HG03025 (cell line): ENCODE data around the gene PTMA.
"Not testable (repeated sequence)": the region's sequence is repeated elsewhere in the genome, so short reads cannot be mapped to it uniquely, and the experiment has no call there.

ENCODE experiments used
- ATAC-seq: cut with Tn5 transposase; IDR thresholded peaks from one replicate; pipeline ENCODE4 v1.9.1; 2021; ENCODE audit warnings: mild to moderate bottlenecking, moderate library complexity; ENCODE audit not compliant: unreplicated experiment, low FRiP score

Gene PTMA

DNA sequence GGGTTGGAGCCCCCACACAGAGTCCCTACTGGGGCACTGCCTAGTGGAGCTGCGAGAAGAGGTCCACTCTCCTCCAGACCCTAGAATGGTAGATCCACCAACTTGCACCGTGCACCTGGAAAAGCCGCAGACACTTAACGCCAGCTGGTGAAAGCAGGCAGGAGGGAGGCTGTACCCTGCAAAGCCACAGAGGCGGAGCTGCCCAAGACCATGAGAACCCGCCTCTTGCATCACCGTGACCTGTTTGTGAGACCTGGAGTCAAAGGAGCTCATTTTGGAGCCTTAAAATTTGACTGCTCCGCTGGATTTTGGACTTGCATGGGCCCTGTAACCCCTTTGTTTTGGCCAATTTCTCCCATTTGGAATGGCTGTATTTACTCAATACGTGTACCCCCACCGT, 40.7 kb downstream of the PTMA start:
- ATAC-seq: not testable (repeated sequence)

DNA sequence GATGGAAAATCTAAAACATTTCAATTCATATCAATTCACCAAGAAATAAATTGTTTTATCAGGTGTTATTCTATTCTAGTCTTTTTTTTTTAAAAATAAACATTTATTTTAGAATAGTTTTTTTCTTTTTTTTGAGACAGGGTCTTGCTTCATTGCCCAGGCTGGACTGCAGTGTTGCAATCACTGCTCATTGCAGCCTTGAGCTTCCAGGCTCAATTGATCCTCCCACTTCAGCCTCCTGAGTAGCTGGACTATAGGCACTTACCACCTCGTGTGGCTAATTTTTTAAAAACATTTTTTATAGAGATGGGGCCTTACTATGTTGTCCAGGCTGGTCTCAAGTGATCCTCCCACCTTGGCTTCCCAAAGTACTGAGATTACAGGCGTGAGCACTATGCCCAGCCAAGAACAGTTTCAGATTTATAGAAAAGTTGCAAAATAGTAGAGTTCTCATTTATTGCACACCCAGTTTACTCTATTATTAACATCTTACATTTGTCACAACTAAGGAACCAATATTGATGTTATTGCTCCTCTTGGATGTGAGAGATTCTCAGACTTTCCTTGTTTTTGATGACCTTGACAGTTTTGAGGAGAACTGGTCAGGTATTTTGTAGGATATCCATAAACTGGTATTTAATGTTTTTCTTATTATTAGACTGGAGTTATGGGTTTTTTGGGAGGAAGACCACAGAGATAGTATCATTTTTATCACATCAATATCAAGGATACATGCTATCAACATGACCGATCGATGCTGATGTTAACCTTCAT, 42.9 kb downstream of the PTMA start:
- ATAC-seq: no peak

DNA sequence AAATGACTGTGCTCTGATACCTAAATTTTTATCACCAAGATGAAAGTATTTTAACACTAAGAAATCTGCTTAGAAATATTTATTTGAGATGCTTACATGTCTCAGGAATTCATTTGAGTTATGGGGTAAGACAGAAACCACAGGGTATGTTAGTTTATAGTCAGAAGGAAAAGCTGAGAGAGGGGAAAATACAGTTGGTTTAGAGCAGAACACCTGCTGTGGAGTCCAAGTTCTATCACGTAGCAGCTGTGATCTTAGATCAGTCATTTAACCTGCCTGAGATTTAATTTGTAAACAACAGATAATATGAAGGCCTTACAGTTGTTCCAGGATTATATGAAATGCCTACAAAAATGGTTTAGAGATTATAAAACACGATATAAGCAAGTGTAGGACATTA, 43.7 kb downstream of the PTMA start:
- ATAC-seq: no peak

DNA sequence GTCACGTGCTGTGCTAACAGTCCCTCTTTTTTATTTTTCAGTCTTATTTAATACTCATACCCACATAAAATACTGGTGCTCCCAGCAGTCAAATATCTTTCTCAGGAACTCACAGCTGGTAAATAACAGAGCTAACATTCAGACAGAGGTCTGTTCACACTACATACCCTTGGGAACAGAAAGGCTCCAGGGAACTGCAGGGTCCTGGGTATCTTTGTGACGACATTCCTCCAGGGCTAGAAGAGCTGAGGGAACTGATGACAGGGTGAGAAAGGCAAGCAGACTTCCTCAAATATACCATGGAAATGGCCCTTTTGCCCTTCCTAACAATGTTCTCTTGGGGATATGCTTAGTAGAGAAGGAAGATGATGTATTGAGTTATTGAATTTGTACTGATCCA, 53.4 kb downstream of the PTMA start:
- no peak for ATAC-seq
